GM12878 (cell line): ENCODE data around the gene TMEM52B.

Experiments used
- SUZ12 ChIP-seq: fragments of 200-600 bp; sonication (generic); IDR thresholded peaks from one replicate; pipeline ENCODE4 v1.6.1; 2018; ENCODE audit warnings: antibody characterized with exemption, mild to moderate bottlenecking; ENCODE audit not compliant: unreplicated experiment
- TF ChIP-seq, protein P1 (sequence below): fragments of 150-350 bp; IDR thresholded peaks from 2 replicates; pipeline ENCODE4 v1.6.1; 2014; ENCODE audit warnings: mild to moderate bottlenecking, low read depth, low read length
- TF ChIP-seq, protein P2 (sequence below): IDR thresholded peaks from 2 replicates; pipeline ENCODE4 v1.6.1; 2011; ENCODE audit warnings: mild to moderate bottlenecking, low read depth, low read length, moderate library complexity; ENCODE audit not compliant: insufficient replicate concordance
- TF ChIP-seq, protein P3 (sequence below): fragments of 450-650 bp; IDR thresholded peaks from 2 replicates; pipeline ENCODE4 v1.6.1; 2018; ENCODE audit warnings: borderline replicate concordance, mild to moderate bottlenecking; ENCODE audit not compliant: partially characterized antibody

DNA sequence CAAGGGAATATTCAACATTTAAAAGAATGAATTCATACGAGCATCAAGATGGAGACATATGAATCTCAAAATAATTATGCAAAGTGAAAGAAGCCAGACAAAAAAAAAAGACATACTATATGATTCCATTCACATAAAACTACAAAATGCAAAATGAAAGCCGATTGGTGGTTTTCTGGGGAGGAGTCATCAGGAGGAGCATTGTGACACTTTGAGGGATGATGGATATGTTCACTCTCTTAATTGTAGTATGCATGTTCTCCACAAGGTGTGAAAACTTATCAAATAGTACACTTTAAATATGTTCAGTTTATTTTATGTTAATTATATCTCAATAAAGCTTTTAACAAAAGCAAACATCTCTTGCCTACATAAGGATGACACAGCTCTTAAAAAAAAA lies 20.4 kb upstream of the TMEM52B start:
- TF ChIP-seq, protein P1, sequence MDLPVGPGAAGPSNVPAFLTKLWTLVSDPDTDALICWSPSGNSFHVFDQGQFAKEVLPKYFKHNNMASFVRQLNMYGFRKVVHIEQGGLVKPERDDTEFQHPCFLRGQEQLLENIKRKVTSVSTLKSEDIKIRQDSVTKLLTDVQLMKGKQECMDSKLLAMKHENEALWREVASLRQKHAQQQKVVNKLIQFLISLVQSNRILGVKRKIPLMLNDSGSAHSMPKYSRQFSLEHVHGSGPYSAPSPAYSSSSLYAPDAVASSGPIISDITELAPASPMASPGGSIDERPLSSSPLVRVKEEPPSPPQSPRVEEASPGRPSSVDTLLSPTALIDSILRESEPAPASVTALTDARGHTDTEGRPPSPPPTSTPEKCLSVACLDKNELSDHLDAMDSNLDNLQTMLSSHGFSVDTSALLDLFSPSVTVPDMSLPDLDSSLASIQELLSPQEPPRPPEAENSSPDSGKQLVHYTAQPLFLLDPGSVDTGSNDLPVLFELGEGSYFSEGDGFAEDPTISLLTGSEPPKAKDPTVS: no peak
- no peak for TF ChIP-seq SUZ12
- TF ChIP-seq, protein P2, sequence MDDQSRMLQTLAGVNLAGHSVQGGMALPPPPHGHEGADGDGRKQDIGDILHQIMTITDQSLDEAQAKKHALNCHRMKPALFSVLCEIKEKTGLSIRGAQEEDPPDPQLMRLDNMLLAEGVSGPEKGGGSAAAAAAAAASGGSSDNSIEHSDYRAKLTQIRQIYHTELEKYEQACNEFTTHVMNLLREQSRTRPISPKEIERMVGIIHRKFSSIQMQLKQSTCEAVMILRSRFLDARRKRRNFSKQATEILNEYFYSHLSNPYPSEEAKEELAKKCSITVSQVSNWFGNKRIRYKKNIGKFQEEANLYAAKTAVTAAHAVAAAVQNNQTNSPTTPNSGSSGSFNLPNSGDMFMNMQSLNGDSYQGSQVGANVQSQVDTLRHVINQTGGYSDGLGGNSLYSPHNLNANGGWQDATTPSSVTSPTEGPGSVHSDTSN: no peak
- TF ChIP-seq, protein P3, sequence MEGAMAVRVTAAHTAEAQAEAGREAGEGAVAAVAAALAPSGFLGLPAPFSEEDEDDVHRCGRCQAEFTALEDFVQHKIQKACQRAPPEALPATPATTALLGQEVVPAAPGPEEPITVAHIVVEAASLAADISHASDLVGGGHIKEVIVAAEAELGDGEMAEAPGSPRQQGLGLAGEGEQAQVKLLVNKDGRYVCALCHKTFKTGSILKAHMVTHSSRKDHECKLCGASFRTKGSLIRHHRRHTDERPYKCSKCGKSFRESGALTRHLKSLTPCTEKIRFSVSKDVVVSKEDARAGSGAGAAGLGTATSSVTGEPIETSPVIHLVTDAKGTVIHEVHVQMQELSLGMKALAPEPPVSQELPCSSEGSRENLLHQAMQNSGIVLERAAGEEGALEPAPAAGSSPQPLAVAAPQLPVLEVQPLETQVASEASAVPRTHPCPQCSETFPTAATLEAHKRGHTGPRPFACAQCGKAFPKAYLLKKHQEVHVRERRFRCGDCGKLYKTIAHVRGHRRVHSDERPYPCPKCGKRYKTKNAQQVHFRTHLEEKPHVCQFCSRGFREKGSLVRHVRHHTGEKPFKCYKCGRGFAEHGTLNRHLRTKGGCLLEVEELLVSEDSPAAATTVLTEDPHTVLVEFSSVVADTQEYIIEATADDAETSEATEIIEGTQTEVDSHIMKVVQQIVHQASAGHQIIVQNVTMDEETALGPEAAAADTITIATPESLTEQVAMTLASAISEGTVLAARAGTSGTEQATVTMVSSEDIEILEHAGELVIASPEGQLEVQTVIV: no peak
